ENCODE results near the gene PDXK.
"Not testable (repeated sequence)": the region's sequence is repeated elsewhere in the genome, so short reads cannot be mapped to it uniquely, and the experiment has no call there.

Gene PDXK

DNA sequence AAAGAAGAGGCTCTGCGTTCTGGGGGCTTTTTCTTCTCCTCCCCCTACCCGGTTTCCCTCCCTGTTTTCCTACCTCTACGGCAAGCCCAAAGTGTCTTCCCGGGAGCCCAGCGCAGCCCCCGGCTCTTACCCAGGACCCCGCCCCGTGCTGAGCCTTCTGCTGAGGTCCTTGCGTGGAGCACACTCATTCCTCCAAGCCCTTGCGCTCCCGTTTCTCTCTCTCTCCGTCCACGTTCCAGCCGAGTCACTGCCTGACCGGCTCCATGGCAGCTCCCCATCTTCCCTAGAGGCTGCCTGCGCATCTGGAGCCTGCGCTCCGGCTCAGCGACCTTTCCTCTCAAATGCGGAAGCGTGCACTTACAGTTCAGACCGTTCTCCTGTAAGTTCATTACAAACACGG, 24.9 kb upstream of the PDXK start:
- no peak overlapping the region for H3K27ac ChIP-seq
- DNase-seq = no peak
- peaks cover 67% of the 10 kb centered on the region for H3K36me3 ChIP-seq
- H3K9me3 ChIP-seq (ENCODE audit: severe bottlenecking) = no peaks in the 10 kb centered on the region
- TF ChIP-seq, protein P1, sequence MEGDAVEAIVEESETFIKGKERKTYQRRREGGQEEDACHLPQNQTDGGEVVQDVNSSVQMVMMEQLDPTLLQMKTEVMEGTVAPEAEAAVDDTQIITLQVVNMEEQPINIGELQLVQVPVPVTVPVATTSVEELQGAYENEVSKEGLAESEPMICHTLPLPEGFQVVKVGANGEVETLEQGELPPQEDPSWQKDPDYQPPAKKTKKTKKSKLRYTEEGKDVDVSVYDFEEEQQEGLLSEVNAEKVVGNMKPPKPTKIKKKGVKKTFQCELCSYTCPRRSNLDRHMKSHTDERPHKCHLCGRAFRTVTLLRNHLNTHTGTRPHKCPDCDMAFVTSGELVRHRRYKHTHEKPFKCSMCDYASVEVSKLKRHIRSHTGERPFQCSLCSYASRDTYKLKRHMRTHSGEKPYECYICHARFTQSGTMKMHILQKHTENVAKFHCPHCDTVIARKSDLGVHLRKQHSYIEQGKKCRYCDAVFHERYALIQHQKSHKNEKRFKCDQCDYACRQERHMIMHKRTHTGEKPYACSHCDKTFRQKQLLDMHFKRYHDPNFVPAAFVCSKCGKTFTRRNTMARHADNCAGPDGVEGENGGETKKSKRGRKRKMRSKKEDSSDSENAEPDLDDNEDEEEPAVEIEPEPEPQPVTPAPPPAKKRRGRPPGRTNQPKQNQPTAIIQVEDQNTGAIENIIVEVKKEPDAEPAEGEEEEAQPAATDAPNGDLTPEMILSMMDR (IDR thresholded peaks at IDR 0.05; ENCODE audit: low read depth, low read length) = no peak
- H3K4me3 ChIP-seq (ENCODE audit: low read depth, low read length) = no peak overlapping the region
- H3K27me3 ChIP-seq (ENCODE audit: insufficient read depth, low read depth, severe bottlenecking) = no peaks in the 10 kb centered on the region

DNA sequence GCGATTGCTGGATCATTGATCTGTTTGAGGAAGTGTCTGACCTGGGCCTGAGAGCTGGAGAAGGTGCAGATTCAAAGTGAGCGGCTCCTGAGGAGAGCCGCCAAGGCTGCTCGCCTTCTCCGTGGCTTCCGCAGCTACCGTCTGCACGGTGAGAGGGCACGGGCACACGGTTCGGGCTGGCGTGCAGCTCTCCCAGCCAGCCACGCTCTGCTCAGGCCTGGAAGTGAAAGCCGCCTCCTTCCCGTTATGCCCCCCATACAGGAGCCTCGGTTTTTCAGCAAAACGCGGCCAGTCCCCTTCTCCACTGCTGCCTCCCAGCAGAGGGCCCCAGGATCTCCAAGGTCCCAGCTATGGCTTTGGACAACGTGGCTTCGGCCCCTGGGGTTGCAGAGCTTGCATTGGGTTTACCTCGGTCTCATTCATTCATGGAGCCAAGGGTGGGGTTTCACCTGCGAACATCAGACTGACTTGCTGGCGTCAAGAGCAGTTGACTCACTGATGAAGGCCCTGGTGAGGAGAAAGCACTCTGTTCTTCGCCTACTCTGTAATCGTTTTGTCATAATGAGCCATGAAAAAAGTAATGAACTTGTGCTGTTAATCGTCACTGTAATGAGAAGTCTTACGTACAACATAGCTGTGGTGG, 24.4 kb upstream of the PDXK start:
- no peaks in the 10 kb centered on the region for H3K9me3 ChIP-seq (ENCODE audit: severe bottlenecking)
- no peak for DNase-seq
- TF ChIP-seq, protein P1 (IDR thresholded peaks at IDR 0.05; ENCODE audit: low read depth, low read length) = no peak
- peaks cover 61% of the 10 kb centered on the region for H3K36me3 ChIP-seq
- no peak overlapping the region for H3K4me3 ChIP-seq (ENCODE audit: low read depth, low read length)
- H3K27me3 ChIP-seq (ENCODE audit: insufficient read depth, low read depth, severe bottlenecking) = no peaks in the 10 kb centered on the region
- no peak overlapping the region for H3K27ac ChIP-seq

DNA sequence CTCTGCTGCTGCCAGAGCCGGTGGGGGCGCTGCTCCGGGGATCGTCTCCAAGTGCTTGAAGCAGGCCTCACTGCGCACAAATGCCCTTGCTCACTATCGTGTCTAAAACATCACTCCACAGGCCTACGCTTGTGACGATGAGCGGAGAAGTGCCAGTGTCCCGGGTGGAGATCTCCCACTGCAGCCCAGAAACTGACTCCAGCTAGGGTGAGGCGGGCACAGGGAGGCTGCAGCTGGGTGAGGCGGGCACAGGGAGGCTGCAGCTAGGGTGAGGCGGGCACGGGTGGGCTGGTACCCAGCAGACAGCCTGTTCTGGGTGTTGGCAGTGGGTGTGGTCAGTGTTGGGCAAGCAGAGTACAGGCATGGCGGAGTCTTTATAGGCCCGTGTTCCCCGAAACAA, 22.7 kb upstream of the PDXK start:
- TF ChIP-seq, protein P1 (IDR thresholded peaks at IDR 0.05; ENCODE audit: low read depth, low read length) = no peak
- no peaks in the 10 kb centered on the region for H3K9me3 ChIP-seq (ENCODE audit: severe bottlenecking)
- H3K27ac ChIP-seq = no peak overlapping the region
- H3K36me3 ChIP-seq = peaks cover 44% of the 10 kb centered on the region
- no peaks in the 10 kb centered on the region for H3K27me3 ChIP-seq (ENCODE audit: insufficient read depth, low read depth, severe bottlenecking)
- no peak for DNase-seq
- H3K4me3 ChIP-seq (ENCODE audit: low read depth, low read length) = no peak overlapping the region

DNA sequence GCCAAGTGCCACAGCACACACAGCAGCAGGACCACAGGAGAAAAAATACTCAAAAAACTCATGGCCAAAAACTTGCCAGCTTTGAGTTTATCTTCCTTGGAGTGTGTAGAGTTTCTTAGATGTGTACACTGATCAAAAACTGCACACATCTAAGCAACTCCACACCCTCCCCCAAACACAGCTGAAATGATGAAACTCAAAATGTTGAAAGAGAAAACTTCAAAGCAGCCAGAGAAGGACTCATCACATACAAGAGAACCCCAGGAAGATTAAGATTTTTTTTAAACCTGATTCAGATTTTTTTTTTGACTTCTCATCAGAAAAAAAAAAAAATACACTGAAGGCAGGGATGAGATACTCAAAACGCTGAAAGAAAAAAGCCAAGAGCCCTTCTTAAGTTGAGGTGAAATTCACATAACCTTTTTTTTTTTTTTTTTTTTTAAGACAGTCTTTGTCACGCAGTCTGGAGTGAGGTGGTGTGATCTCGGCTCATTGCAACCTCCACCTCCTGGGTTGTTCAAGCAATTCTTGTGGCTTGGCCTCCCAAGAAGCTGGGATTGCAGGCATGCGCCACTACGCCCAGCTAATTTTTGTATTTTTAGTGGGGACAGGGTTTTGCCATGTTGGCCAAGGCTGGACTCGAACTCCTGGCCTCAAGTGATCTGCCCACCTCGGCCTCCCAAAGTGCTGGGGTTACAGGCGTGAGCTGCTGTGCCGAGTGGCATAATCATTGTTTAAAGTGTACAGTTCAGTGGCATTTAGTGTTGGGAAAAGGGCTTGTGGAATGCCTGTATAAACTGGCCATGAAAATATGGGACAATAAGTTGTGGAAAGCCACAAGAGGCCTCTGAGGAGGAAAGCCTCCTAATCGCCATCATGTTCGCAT, 20.9 kb upstream of the PDXK start:
- H3K27ac ChIP-seq = no peak overlapping the region
- H3K36me3 ChIP-seq = peaks cover 26% of the 10 kb centered on the region
- TF ChIP-seq, protein P1 (IDR thresholded peaks at IDR 0.05; ENCODE audit: low read depth, low read length) = no peak
- H3K27me3 ChIP-seq (ENCODE audit: insufficient read depth, low read depth, severe bottlenecking) = no peaks in the 10 kb centered on the region
- no peak overlapping the region for H3K4me3 ChIP-seq (ENCODE audit: low read depth, low read length)
- no peaks in the 10 kb centered on the region for H3K9me3 ChIP-seq (ENCODE audit: severe bottlenecking)
- no peak for DNase-seq

DNA sequence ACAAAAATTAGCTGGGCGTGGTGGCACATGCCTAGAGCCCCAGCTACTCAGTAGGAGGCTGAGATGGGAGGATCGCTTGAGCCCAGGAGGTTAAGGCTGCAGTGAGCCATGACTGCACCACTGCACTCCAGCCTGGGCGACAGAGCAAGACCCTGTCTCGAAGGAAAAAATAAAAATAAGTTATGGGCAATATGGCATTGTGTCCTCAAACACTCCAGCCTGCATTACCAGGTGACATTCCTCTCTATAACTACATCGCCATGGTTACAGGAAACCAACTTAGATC, 19.5 kb upstream of the PDXK start:
- DNase-seq = not testable (repeated sequence)

DNA sequence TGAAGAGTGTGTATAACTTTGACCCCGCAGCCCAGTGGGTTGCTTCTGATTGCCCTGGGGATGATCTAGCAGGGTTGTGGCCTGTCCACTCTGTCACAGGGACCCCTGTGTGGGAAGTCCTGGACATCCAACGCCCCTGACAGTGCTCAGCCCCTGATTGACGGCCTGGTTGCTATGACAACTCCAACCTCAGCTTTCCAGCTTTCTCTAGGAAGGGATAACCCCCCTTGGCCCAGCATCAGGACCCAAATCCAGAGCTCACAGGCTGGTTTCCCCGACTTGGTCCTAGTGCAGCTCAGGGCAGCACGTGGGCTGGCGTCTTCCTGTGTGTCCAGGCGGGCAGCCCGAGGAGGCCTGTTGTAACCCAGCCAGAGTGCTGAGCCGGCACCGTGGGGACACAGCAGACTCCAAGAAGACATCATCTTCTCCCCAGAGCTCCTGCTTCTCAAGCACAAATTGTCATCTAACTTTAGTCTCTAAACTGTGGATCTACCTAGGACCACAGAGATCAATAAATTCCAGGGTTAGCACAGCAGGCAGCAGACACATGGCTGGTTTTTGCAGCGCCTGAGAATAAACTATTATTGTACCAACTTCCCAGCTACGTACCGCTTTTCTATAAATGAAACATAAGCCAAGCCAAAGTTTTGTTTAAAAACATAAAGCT, 18.9 kb upstream of the PDXK start:
- Histone ChIP-seq H3K27ac (no peak overlapping the region), H3K27me3 (ENCODE audit: insufficient read depth, low read depth, severe bottlenecking) (no peaks in the 10 kb centered on the region), H3K36me3 (peaks cover 7% of the 10 kb centered on the region), H3K4me3 (ENCODE audit: low read depth, low read length) (no peak overlapping the region), H3K9me3 (ENCODE audit: severe bottlenecking) (no peaks in the 10 kb centered on the region)
- TF ChIP-seq, protein P1 (IDR thresholded peaks at IDR 0.05; ENCODE audit: low read depth, low read length) = no peak
- DNase-seq = no peak

More for the DNA sequence above, 19.5 kb upstream of the PDXK start:
- H3K27me3 ChIP-seq (ENCODE audit: insufficient read depth, low read depth, severe bottlenecking); H3K4me3 ChIP-seq (ENCODE audit: low read depth, low read length); H3K27ac ChIP-seq; H3K9me3 ChIP-seq (ENCODE audit: severe bottlenecking): not testable (repeated sequence)
- H3K36me3 ChIP-seq = peaks cover 12% of the 10 kb centered on the region
